SK-N-MC (cell line): ENCODE results near the gene CWF19L2.

Experiments
- EZH2 ChIP-seq: fragments of 200-600 bp; sonication (generic); IDR thresholded peaks from one replicate; pipeline ENCODE4 v1.6.1; 2017; ENCODE audit warnings: antibody characterized with exemption
- FOXP2 ChIP-seq: optimal IDR thresholded peaks from 2 replicates; pipeline ENCODE3; 2011; ENCODE audit warnings: mild to moderate bottlenecking, moderate library complexity; ENCODE audit not compliant: insufficient read depth; ENCODE audit errors: extremely low read length, control extremely low read depth
- POLR2AphosphoS5 ChIP-seq: IDR thresholded peaks from 2 replicates; pipeline ENCODE4 v1.6.1; 2012; ENCODE audit warnings: mild to moderate bottlenecking, low read depth, low read length, borderline replicate concordance

- TF ChIP-seq EZH2 (no peak), POLR2AphosphoS5 (no peak), FOXP2 (no peak)
These were observed 102.8 kb downstream of the CWF19L2 start for GRCh38 chr11:107354780-107355179.
